ENCODE results near the gene FBXW2.

Gene FBXW2

GRCh38 chr9:120741191-120741590 lies 52.0 kb downstream of the FBXW2 start:
- DNase-seq = no peak

DNA sequence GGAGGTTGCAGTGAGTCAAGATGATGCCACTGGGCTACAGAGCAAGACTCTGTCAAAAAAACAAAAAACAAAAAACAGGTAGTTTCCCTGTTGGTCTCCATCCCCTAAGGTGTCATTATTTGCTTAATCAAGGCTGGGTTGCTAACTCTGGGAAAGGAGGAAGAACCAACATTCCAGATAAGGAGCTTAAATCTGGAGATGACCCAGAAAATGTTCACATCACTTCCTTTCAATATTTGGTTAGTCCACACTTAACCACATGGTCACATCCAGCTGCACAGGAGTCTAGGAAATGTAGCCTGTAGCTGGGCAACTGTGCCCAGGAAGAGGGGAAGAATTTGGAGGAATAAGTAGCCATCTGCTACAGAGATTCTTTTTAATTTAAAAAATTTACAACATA lies 53.1 kb downstream of the FBXW2 start:
- no peak for DNase-seq

- no peak for DNase-seq
These were observed 55.6 kb downstream of the FBXW2 start for GRCh38 chr9:120737416-120738165.

- no peak for DNase-seq
These were observed 56.3 kb downstream of the FBXW2 start for GRCh38 chr9:120736881-120737280.

GRCh38 chr9:120735415-120736126 lies 57.6 kb downstream of the FBXW2 start:
- DNase-seq = no peak

GRCh38 chr9:120734607-120735410 lies 58.4 kb downstream of the FBXW2 start:
- no peak for DNase-seq

- no peak for DNase-seq
These were observed 60.0 kb downstream of the FBXW2 start for GRCh38 chr9:120733190-120733589.

DNA sequence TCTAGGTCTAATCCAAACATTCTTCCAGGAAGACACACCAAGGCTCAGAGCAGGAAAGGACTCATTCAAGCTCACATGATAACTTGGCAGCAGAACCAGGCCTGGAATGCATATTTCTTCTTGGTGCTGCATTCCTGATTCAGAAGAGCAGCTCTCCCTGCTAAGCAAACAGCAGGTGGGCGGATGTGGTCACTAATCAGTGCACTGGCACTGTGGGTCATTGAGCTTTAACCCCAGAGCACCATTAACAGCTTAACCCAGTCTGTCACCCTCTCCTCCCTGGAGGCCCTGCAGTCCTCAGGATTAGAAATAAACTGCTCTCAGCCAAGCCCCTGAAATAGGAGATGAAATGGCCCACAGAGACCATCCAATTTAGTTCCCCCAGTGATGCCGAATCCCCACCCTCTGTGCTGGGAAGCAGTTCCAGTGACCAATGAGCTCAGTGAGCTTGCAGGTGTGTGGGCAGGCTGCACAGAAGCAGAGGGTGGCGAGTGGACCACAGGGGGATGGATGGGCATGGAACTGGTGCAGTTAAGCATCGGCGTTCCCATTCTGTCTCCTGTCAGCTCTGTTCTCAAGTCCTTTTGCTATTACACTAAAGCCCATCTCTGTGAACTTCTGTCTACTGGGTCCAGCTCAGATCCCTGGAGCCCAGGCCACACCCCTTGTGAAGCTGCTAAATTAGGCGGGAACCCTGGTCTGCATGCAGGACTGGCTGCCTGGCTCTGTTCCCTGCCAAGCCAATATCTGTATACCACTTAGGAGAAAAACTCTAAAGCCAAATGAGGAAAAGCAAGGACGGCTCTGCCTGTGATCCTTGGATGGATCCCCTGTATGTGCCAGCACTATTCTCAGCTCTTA lies 62.3 kb downstream of the FBXW2 start:
- DNase-seq = no peak

DNA sequence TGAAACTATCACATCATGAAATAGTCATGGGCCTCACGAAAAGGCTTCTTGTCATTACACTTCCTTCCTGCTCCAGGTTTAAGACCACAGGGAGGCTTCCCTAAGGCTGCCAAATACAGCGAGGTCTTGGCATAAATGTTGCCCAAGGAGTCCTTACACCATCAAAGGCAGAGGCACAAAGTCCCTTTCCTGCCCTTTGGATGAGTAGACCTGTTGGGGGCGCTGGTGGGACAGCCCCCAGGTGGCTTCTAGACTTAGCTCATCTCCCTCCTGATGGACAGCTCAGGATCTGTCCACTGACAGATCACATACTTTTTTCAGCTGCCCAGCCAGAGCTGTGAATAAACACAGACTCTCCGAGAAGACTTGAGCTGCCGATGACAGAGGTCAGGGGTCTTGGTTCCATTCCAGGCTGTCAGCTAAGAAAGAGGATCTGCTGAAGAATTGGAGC lies 63.4 kb downstream of the FBXW2 start:
- no peak for DNase-seq

DNA sequence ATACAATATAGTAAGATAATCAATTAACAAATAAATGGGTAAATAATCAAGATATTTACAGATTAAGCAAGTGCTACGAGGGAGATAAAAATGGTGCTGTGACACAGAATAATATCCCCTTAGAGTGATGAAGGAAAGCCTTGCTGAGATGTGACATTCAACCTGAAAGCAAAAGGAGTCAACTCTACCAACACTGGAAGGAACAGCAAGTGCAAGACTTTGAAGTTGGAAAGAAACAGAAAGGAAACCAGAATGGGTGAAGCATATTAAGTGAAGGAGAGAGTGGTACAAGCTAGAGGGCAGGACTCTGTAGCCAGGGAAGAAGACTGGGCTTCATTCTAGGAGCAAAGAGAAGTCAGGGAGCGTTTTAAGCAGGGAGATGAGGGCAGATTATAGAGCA lies 66.7 kb downstream of the FBXW2 start:
- DNase-seq = no peak

DNA sequence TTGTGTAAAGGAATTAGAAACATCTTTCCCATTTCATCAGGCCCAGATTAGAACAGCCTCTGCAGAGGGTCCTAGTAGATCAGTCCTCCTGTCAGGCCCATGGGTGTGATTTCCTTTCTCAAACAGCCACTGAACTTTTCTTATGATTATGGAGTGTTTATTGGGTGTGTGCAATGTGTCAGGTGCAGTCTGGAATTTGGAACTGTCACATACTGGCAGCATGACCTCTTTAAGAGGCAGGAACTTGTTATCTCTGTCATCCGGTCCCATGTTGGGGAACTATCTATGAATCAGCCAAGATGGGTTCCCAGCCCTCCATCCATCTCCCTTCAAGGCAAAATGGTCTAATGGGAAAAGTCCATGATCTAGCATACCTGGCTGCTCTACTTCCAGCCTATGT lies 67.3 kb downstream of the FBXW2 start:
- DNase-seq = no peak

- DNase-seq = no peak
These were observed 68.3 kb downstream of the FBXW2 start for GRCh38 chr9:120724757-120725400.

DNA sequence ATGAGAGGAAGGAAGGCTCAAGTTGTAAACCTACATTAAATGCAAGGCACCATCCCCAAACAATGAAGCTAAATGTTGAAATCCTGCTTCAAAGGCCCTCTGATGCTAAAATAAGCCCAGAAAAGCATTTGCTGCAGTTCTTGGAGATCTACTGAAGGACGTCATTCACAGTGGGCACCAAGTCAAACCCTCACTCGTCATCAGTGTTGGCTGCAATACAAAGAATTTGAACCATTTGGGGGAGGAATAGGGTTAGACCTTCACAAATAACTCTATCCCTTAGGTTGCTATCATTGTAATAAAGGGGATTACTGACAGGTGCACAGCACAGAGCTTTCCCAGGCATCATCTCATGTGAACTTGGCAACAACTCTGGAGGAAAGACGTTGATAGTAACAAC lies 69.7 kb downstream of the FBXW2 start:
- DNase-seq = no peak

DNA sequence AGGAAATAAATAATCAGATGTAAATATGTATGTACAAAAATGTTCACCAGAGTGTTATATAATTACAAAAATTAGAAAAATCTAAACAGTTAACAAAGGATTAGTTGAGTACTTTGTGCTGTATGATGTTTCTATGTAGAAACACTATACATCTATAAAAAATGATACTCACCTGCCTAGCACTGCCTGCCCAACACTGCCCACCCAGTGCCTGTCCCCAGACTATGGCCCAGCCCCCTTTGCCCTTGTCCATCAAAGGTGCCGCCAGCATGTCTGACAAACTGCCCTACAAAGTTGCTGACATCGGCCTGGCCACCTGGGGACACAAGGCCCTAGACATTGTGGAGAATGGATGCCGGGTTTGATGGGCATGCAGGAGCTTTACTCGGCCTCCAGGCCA lies 72.8 kb downstream of the FBXW2 start:
- DNase-seq = no peak

DNA sequence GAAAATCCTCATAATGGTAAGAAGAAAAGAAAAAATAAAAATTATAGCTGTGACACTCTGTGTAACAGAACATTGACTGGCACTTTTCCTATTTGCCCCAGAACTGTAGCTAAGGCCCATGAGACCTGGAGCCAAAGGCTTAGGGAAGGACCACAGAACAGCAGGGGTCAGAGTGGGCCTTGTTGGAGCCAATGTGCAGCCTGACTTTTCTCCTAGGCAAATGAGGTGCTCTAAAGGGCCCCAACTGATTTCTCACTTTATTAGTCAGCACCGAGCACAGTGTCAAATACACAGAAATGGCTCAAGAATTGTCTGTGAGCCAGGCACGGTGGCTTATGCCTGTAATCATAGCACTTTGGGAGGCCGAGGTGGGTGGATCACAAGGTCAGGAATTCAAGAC lies 74.9 kb downstream of the FBXW2 start:
- DNase-seq = no peak

DNA sequence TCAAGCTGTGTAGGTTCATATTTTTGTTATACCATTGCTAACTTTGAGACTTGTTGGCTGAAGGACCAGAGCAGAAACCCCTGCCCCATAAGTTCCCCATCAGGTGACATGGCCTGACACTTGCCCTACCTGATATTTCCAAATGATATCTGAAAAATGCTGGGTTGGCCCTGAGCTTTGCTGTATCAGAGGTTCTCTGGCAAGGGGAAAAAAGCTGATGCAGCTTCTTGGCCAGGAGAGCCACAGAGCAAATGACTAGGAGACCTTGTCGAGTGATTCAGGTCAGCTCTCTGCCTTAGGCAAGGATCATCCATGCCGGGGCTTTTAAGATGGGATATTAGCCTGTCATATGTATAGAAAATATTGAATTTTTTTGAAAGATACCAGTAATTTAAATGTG lies 76.0 kb downstream of the FBXW2 start:
- no peak for DNase-seq

DNA sequence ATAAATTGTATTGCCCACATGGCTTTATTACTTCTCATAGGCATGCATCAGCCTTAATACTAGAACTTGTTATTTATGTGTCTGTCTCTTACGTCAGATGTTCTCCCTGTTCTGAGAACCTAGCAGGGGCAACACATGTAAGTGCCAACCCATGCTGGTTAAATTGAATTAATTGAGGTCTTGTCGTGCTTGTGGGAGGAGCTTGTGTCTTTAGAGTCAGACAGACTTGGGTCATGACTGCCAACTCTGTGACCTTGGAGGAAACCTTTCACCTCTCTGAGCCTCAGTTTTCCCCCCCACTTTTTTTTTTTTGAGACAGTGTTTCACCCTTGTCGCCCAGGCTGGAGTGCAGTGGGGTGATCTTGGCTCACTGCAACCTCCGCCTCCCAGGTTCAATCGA lies 76.7 kb downstream of the FBXW2 start:
- no peak for DNase-seq

DNA sequence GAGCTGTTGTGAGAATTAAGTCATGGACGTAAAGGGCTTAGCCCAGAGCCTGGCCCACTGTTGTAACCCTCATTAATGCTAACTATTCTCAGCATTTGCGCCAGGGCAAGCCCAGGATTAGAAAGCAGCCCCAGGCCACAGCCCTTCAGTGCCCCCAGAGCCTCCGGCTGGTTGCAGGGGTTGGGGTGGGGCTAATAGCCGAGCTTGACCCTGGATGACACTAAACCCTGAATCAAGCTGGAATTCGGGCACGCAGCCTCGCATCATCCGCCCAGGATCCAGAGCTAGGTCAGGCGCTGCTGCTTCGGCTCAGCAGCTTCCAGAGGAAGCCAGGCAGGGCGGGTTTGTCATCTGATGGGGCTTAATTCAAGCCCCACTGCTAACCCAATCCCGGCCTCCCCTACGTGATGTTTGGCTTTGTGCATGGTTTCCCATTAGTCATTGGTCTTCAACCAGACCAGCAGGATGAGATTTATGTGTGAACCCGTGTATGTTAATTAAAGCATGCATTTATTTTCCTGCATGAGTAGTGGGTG lies 77.8 kb downstream of the FBXW2 start:
- no peak for DNase-seq

DNA sequence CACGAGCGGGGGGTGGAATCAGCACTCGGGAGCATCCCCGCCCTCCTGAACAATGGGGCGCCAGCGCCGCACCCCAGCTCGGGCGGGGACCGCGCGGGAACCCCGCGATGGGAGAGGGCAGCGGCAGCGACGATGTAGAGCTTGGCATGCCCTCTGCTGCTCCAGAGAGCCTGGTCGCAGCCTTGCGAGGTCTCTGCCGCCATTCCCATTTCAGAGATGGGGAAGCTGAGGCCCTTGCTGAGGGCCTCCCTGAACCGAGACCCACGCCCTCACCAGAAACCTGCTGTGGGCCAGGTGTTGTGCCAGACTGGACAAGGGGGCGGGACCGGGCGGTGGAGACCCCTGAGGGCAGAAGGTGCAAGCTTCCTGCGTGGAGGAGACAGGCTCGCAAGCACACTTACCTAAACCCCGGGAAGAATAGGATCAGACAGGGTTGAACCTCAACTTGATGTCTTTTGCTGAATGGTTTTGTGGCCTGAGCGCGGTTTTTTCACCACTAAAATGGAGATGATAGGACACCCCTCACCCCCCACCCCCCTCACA lies 78.3 kb downstream of the FBXW2 start:
- no peak for DNase-seq

GRCh38 chr9:120714088-120714845 lies 78.9 kb downstream of the FBXW2 start, which contains the start of gene MEGF9:
MEGF9 (minus strand) TSS chr9:120714470; CDS start chr9:120714358, 112 bp downstream.
- DNase-seq = peak; percentile 97

All from NCI-H1092 (cell line).